HEK293 (cell line): ENCODE data around the gene PDSS2.
A peak's percentile ranks its signal among the peaks of the same experiment; 100 is the strongest.
"Not testable (repeated sequence)": the region's sequence is repeated elsewhere in the genome, so short reads cannot be mapped to it uniquely, and the experiment has no call there.

Experiments
- CTCF ChIA-PET: fragments of 350-600 bp; formaldehyde crosslinking; extraction: SDS; loops from one replicate; lab custom pipeline; 2021; ENCODE audit warnings: antibody characterized with exemption; lab: Yijun Ruan, JAX
- POLR2A ChIA-PET: fragments of 300-600 bp; formaldehyde crosslinking; extraction: SDS; loops from one replicate; lab custom pipeline; 2020; ENCODE audit warnings: antibody characterized with exemption, inconsistent platforms; lab: Yijun Ruan, JAX
- H3K27ac ChIP-seq: fragments of 200-500 bp; sonication (Bioruptor generic); 2 replicates; pipeline ENCODE4 v1.5.1; 2014; ENCODE audit warnings: low read depth, low read length, control low read depth, inconsistent platforms; ENCODE audit errors: extremely low read depth
- H3K36me3 ChIP-seq, 2 experiments: fragments of 200-500 bp in 1 of 2; sonication (Bioruptor generic) in 1 of 2; 1 replicate in 1 of 2; 2 replicates in 1 of 2; pipeline ENCODE4 v1.5.1; 2014 to 2017; ENCODE audit warnings: inconsistent platforms in 2 of 2, low read length in 2 of 2; ENCODE audit not compliant: control insufficient read depth in 2 of 2, insufficient read depth in 1 of 2
- H3K4me1 ChIP-seq: fragments of 200-500 bp; sonication (Bioruptor generic); 2 replicates; pipeline ENCODE4 v1.5.1; 2014; ENCODE audit warnings: mild to moderate bottlenecking, low read length, inconsistent platforms; ENCODE audit not compliant: control insufficient read depth, insufficient read depth
- H3K4me3 ChIP-seq: 2 replicates; pipeline ENCODE4 v1.5.1; 2011; ENCODE audit warnings: low read depth, mild to moderate bottlenecking, control low read depth, low read length, moderate library complexity
- H3K9me3 ChIP-seq: fragments of 200-500 bp; sonication (Bioruptor generic); 2 replicates; pipeline ENCODE4 v1.5.1; 2014; ENCODE audit warnings: low read depth, low read length, inconsistent platforms; ENCODE audit not compliant: control insufficient read depth, insufficient read depth
- BCL11B ChIP-seq: fragments of 450-650 bp; formaldehyde crosslinking; IDR thresholded peaks from 2 replicates; pipeline ENCODE4 v1.5.1; 2016; ENCODE audit warnings: low read depth, missing biosample characterization, missing genetic modification characterization
- CTCF ChIP-seq: fragments of 450-650 bp; formaldehyde crosslinking; IDR thresholded peaks from 2 replicates; pipeline ENCODE4 v1.5.1; 2016; ENCODE audit warnings: missing biosample characterization, missing genetic modification characterization
- GLI2 ChIP-seq: fragments of 450-650 bp; formaldehyde crosslinking; IDR thresholded peaks from 2 replicates; pipeline ENCODE4; 2017; ENCODE audit warnings: missing biosample characterization, missing genetic modification characterization, low read depth, borderline replicate concordance
- KLF10 ChIP-seq: fragments of 450-650 bp; IDR thresholded peaks from 2 replicates; pipeline ENCODE4 v1.5.1; 2018; ENCODE audit warnings: missing biosample characterization, mild to moderate bottlenecking, missing genetic modification characterization
- OSR2 ChIP-seq: fragments of 450-650 bp; formaldehyde crosslinking; IDR thresholded peaks from 2 replicates; pipeline ENCODE4 v1.5.1; 2016; ENCODE audit warnings: missing biosample characterization, missing genetic modification characterization
- ZBTB48 ChIP-seq: fragments of 450-650 bp; formaldehyde crosslinking; IDR thresholded peaks from 2 replicates; pipeline ENCODE4 v1.5.1; 2016; ENCODE audit warnings: missing biosample characterization, missing genetic modification characterization
- ZBTB7A ChIP-seq: fragments of 450-650 bp; formaldehyde crosslinking; IDR thresholded peaks from 2 replicates; pipeline ENCODE4 v1.5.1; 2016; ENCODE audit warnings: low read depth, missing biosample characterization, missing genetic modification characterization
- ZFP41 ChIP-seq: fragments of 450-650 bp; formaldehyde crosslinking; IDR thresholded peaks from 2 replicates; pipeline ENCODE4 v1.5.1; 2016; ENCODE audit warnings: missing biosample characterization, missing genetic modification characterization, borderline replicate concordance
- ZNF121 ChIP-seq: fragments of 450-650 bp; formaldehyde crosslinking; IDR thresholded peaks from 2 replicates; pipeline ENCODE4 v1.5.1; 2016; ENCODE audit warnings: missing biosample characterization, missing genetic modification characterization
- ZNF175 ChIP-seq: fragments of 450-650 bp; formaldehyde crosslinking; IDR thresholded peaks from 2 replicates; pipeline ENCODE4 v1.5.1; 2016; ENCODE audit warnings: missing biosample characterization, missing genetic modification characterization
- ZNF223 ChIP-seq: fragments of 450-650 bp; formaldehyde crosslinking; IDR thresholded peaks from 2 replicates; pipeline ENCODE4 v1.5.1; 2016; ENCODE audit warnings: missing biosample characterization, missing genetic modification characterization
- ZNF239 ChIP-seq: fragments of 450-650 bp; formaldehyde crosslinking; IDR thresholded peaks from 2 replicates; pipeline ENCODE4 v1.5.1; 2016; ENCODE audit warnings: missing biosample characterization, missing genetic modification characterization
- ZNF449 ChIP-seq: fragments of 450-650 bp; formaldehyde crosslinking; IDR thresholded peaks from 2 replicates; pipeline ENCODE4 v1.5.1; 2017; ENCODE audit warnings: missing biosample characterization, mild to moderate bottlenecking, missing genetic modification characterization, moderate library complexity
- ZNF501 ChIP-seq: fragments of 450-650 bp; formaldehyde crosslinking; IDR thresholded peaks from 2 replicates; pipeline ENCODE4 v1.5.1; 2016; ENCODE audit warnings: missing biosample characterization, missing genetic modification characterization
- ZNF791 ChIP-seq: fragments of 450-650 bp; formaldehyde crosslinking; IDR thresholded peaks from 2 replicates; pipeline ENCODE4 v1.5.1; 2016; ENCODE audit warnings: missing biosample characterization, missing genetic modification characterization
- ZNF830 ChIP-seq: fragments of 450-650 bp; IDR thresholded peaks from 2 replicates; pipeline ENCODE4 v1.5.0; 2018; ENCODE audit warnings: missing biosample characterization, missing genetic modification characterization, low read depth, mild to moderate bottlenecking, moderate library complexity
- TF ChIP-seq, protein P1 (sequence below): fragments of 450-650 bp; formaldehyde crosslinking; conservative IDR thresholded peaks from 2 replicates; pipeline ENCODE4 v1.5.1; 2016; ENCODE audit warnings: low read depth, missing biosample characterization, missing genetic modification characterization
- TF ChIP-seq, protein P2 (sequence below): fragments of 450-650 bp; formaldehyde crosslinking; IDR thresholded peaks from 2 replicates; pipeline ENCODE4 v1.5.1; 2016; ENCODE audit warnings: missing biosample characterization, missing genetic modification characterization

PDSS2 gene

GRCh38 chr6:107368471-107368870 is 90.9 kb downstream of the PDSS2 start:
- Histone ChIP-seq H3K27ac (no peak overlapping the region), H3K4me1 (no peaks in the 10 kb centered on the region), H3K9me3 (no peaks in the 10 kb centered on the region), H3K4me3 (no peak overlapping the region), H3K36me3 (no peaks in the 10 kb centered on the region; a peak in 1 of 3 replicates)
- TF ChIP-seq ZNF791 (tag by site-specific recombination) (no peak), ZNF121 (peak; percentile 52; the same call in 1 of the 2 replicates)
- POLR2A ChIA-PET, result no interaction called here
- CTCF ChIA-PET, result interaction anchor here (1.1 kb wide), 1 partner anchor 371 kb away, joined by 3 read pairs; no protein-coding TSS in a partner anchor

DNA sequence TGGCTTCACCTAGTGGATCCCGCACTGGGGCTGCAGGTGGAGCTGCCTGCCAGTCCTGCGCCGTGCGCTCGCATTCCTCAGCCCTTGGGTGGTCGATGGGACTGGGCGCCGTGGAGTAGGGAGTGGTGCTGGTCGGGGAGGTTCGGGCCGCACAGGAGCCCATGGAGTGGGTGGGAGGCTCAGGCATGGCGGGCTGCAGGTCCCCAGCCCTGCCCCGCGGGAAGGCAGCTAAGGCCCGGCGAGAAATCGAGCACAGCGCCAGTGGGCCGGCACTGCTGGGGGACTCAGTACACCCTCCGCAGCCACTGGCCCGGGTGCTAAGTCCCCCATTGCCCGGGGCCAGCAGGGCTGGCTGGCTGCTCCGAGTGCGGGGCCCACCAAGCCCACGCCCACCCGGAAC is 95.2 kb downstream of the PDSS2 start:
- POLR2A ChIA-PET, H3K36me3 ChIP-seq, H3K4me1 ChIP-seq, H3K4me3 ChIP-seq, H3K9me3 ChIP-seq, H3K27ac ChIP-seq, CTCF ChIA-PET: not testable (repeated sequence)

DNA sequence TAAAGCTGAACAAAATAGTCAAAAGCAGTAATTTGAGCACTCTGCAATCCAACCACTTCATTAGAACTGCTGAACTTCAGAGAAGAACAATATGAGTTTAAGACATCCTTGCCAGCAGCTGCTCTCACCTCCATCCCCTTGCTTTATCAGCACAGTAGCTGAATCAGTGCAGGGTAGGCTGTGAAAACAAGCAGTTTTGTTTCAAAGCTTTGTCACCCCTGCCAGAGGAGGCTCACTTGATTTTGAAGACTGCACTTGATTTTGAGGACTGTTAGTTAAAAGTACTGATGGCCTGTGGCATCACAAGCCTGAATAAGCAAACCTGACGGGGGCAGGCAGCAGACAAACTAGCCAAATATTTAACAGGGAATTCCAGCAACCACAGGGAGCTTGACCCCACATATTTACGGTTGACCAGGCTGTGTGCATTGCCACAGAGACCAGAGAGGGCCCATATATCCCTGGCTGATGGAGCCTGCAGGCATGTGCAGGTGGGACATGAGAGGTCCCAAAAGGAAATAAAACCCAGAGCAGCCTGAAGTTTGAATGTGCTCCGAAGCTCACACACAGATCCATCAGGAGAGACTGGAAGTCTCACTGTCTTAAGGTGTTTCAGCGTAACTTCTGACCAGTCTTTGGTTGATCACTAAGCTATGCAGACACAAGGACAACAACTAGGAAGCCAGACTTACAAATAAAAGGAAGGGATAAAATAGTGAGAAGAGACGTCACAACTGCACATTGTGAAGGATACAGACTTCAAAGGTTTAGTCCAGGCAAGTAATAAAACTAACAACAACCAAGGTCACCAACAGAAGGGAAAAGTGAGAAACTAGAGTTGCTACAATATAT is 97.4 kb downstream of the PDSS2 start:
- no peaks in the 10 kb centered on the region for H3K36me3 ChIP-seq
- ChIA-PET CTCF (interaction anchor here (0.9 to 1.2 kb wide), 2 partner anchors 116 to 486 kb away, joined by 3 to 4 read pairs; no protein-coding TSS in a partner anchor), POLR2A (no interaction called here)
- H3K9me3 ChIP-seq, result no peaks in the 10 kb centered on the region
- H3K4me1 ChIP-seq, result no peaks in the 10 kb centered on the region
- no peak overlapping the region for H3K4me3 ChIP-seq
- H3K27ac ChIP-seq, result no peak overlapping the region
- TF ChIP-seq ZFP41 (tag by site-specific recombination) (no peak), ZNF830 (no peak), CTCF (tag by site-specific recombination) (no peak), ZNF175 (no peak), GLI2 (tag by site-specific recombination) (no peak), KLF10 (no peak), OSR2 (tag by site-specific recombination) (no peak), ZNF449 (tag by site-specific recombination) (no peak), ZNF501 (tag by site-specific recombination) (no peak), ZBTB7A (tag by site-specific recombination) (no peak), ZNF239 (tag by site-specific recombination) (no peak), BCL11B (no peak), ZNF223 (tag by site-specific recombination) (no peak), ZBTB48 (tag by site-specific recombination) (no peak)
- TF ChIP-seq, protein P1, sequence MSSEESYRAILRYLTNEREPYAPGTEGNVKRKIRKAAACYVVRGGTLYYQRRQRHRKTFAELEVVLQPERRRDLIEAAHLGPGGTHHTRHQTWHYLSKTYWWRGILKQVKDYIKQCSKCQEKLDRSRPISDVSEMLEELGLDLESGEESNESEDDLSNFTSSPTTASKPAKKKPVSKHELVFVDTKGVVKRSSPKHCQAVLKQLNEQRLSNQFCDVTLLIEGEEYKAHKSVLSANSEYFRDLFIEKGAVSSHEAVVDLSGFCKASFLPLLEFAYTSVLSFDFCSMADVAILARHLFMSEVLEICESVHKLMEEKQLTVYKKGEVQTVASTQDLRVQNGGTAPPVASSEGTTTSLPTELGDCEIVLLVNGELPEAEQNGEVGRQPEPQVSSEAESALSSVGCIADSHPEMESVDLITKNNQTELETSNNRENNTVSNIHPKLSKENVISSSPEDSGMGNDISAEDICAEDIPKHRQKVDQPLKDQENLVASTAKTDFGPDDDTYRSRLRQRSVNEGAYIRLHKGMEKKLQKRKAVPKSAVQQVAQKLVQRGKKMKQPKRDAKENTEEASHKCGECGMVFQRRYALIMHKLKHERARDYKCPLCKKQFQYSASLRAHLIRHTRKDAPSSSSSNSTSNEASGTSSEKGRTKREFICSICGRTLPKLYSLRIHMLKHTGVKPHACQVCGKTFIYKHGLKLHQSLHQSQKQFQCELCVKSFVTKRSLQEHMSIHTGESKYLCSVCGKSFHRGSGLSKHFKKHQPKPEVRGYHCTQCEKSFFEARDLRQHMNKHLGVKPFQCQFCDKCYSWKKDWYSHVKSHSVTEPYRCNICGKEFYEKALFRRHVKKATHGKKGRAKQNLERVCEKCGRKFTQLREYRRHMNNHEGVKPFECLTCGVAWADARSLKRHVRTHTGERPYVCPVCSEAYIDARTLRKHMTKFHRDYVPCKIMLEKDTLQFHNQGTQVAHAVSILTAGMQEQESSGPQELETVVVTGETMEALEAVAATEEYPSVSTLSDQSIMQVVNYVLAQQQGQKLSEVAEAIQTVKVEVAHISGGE, result no peak
- TF ChIP-seq, protein P2, sequence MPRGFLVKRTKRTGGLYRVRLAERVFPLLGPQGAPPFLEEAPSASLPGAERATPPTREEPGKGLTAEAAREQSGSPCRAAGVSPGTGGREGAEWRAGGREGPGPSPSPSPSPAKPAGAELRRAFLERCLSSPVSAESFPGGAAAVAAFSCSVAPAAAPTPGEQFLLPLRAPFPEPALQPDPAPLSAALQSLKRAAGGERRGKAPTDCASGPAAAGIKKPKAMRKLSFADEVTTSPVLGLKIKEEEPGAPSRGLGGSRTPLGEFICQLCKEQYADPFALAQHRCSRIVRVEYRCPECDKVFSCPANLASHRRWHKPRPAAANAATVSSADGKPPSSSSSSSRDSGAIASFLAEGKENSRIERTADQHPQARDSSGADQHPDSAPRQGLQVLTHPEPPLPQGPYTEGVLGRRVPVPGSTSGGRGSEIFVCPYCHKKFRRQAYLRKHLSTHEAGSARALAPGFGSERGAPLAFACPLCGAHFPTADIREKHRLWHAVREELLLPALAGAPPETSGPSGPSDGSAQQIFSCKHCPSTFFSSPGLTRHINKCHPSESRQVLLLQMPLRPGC (tag by site-specific recombination), result no peak
